Measurements from ENCODE around the gene PPP1R10. TPM values are rescaled to one million over a fixed set of nuclear protein-coding genes. Genes with fewer than 3 reads are reported as not detected.

Gene PPP1R10
- total RNA-seq, 1 donor from 2014 or later, result 69.1 TPM

DNA sequence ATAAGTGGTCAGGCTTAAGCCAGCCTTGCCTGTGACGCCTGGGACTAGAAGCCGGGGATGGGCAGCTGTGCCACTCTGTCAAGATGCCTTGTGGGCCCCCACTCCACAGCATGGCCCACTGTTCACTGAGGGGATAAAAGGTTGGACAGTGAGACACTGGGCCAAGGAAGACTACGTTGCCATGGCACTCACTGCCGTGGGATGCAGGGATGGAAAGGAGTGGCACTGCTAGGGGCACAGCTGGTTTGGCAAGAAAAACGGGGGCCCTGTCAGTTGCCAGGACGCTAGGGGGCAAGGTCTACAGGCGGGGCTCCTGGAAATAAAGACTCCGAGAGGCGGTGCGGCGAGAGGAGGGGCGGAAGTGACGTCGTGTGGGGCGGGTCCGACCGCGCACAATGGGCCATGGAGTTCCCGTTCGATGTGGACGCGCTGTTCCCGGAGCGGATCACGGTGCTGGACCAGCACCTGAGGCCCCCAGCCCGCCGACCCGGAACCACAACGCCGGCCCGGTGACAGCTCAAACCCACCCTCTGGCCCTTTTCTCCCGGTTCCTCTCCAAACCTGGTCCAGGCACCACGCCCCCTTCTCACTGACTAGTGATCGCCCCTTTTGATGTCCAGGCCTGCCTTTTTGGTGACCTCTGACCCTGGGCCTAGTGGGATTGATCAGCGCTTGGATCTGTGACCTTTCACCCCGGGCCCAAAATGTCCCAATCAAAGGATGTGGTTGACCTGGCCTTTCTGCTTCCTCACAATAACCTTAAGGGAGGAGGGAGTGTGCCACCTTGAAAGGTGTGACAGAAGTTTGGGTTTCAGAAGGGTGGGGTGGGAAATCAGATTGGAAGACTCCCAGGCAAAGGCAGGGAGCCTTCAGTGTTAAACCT, 9.7 kb upstream of the PPP1R10 start, which contains the start of gene ATAT1:
Gene ATAT1 (plus strand): TSS at position 391 of the 883 bp plus-strand sequence.
- FAIRE-seq (no peak), DNase-seq (ENCODE audit: low read depth) (peak; percentile 59)
- peaks cover 7% of the 10 kb centered on the region for H3K4me1 ChIP-seq (ENCODE audit: insufficient read depth, low read length)
- no peaks in the 10 kb centered on the region for H4K20me1 ChIP-seq (ENCODE audit: insufficient read depth, low read length)
- H3K4me3 ChIP-seq (ENCODE audit: insufficient read depth, low read depth, low read length), result peak within 1 kb of the TSS; percentile 79
- peak within 1 kb of the TSS; percentile 93 for H3K27ac Mint-ChIP-seq (ENCODE audit: unreplicated experiment)
- H3K4me1 Mint-ChIP-seq (ENCODE audit: low read depth, unreplicated experiment), result peaks cover 15% of the 10 kb centered on the region
- H3K27ac ChIP-seq (ENCODE audit: low read depth, low read length), result peak within 1 kb of the TSS; percentile 86
- no peaks in the 10 kb centered on the region for H3K9me3 ChIP-seq (ENCODE audit: insufficient read depth, low read depth, low read length)
- H3K79me2 ChIP-seq (ENCODE audit: insufficient read depth, low read length), result peaks cover 24% of the 10 kb centered on the region
- TF ChIP-seq, protein P1, sequence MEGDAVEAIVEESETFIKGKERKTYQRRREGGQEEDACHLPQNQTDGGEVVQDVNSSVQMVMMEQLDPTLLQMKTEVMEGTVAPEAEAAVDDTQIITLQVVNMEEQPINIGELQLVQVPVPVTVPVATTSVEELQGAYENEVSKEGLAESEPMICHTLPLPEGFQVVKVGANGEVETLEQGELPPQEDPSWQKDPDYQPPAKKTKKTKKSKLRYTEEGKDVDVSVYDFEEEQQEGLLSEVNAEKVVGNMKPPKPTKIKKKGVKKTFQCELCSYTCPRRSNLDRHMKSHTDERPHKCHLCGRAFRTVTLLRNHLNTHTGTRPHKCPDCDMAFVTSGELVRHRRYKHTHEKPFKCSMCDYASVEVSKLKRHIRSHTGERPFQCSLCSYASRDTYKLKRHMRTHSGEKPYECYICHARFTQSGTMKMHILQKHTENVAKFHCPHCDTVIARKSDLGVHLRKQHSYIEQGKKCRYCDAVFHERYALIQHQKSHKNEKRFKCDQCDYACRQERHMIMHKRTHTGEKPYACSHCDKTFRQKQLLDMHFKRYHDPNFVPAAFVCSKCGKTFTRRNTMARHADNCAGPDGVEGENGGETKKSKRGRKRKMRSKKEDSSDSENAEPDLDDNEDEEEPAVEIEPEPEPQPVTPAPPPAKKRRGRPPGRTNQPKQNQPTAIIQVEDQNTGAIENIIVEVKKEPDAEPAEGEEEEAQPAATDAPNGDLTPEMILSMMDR (IDR thresholded peaks at IDR 0.05; ENCODE audit: insufficient read depth, low read depth, low read length), result peak; percentile 30
- TF ChIP-seq EZH2 (IDR thresholded peaks at IDR 0.05; ENCODE audit: insufficient read depth, low read length), result no peak
- H3K4me3 Mint-ChIP-seq (ENCODE audit: unreplicated experiment), result peak within 1 kb of the TSS; percentile 92
- peak within 1 kb of the TSS; percentile 92 for H3K9ac ChIP-seq (ENCODE audit: low read length)
- no peaks in the 10 kb centered on the region for H3K9me3 Mint-ChIP-seq (ENCODE audit: unreplicated experiment)
- peaks cover 18% of the 10 kb centered on the region for H3K36me3 Mint-ChIP-seq (ENCODE audit: low read depth, unreplicated experiment)
- H3K36me3 ChIP-seq (ENCODE audit: insufficient read depth, low read length), result peaks cover 29% of the 10 kb centered on the region
- H2AFZ ChIP-seq (ENCODE audit: low read depth, low read length), result peak within 1 kb of the TSS; percentile 95
- no peaks in the 10 kb centered on the region for H3K27me3 ChIP-seq (ENCODE audit: insufficient read depth, low read length)
- peak within 1 kb of the TSS; percentile 93 for H3K4me2 ChIP-seq (ENCODE audit: low read length)
- H3K27me3 Mint-ChIP-seq (ENCODE audit: low read depth, unreplicated experiment), result no peaks in the 10 kb centered on the region

- Mint-ChIP-seq H3K27me3 (ENCODE audit: low read depth, unreplicated experiment) (no peaks in the 10 kb centered on the region), H3K4me3 (ENCODE audit: unreplicated experiment) (peak overlapping the region; percentile 4), H3K27ac (ENCODE audit: unreplicated experiment) (no peak overlapping the region), H3K36me3 (ENCODE audit: low read depth, unreplicated experiment) (peaks cover 14% of the 10 kb centered on the region), H3K9me3 (ENCODE audit: unreplicated experiment) (no peaks in the 10 kb centered on the region), H3K4me1 (ENCODE audit: low read depth, unreplicated experiment) (peaks cover 9% of the 10 kb centered on the region)
- H3K9me3 ChIP-seq (ENCODE audit: insufficient read depth, low read depth, low read length), result no peaks in the 10 kb centered on the region
- no peak overlapping the region for H3K27ac ChIP-seq (ENCODE audit: low read depth, low read length)
- peaks cover 24% of the 10 kb centered on the region for H3K36me3 ChIP-seq (ENCODE audit: insufficient read depth, low read length)
- H3K4me2 ChIP-seq (ENCODE audit: low read length), result no peak overlapping the region
- no peak overlapping the region for H3K9ac ChIP-seq (ENCODE audit: low read length)
- H3K79me2 ChIP-seq (ENCODE audit: insufficient read depth, low read length), result peaks cover 24% of the 10 kb centered on the region
- H3K27me3 ChIP-seq (ENCODE audit: insufficient read depth, low read length), result no peaks in the 10 kb centered on the region
- FAIRE-seq, result no peak
- DNase-seq (ENCODE audit: low read depth), result no peak
- H2AFZ ChIP-seq (ENCODE audit: low read depth, low read length), result no peak overlapping the region
- peaks cover 5% of the 10 kb centered on the region for H3K4me1 ChIP-seq (ENCODE audit: insufficient read depth, low read length)
- no peaks in the 10 kb centered on the region for H4K20me1 ChIP-seq (ENCODE audit: insufficient read depth, low read length)
- TF ChIP-seq EZH2 (IDR thresholded peaks at IDR 0.05; ENCODE audit: insufficient read depth, low read length), result no peak
- TF ChIP-seq, protein P1 (IDR thresholded peaks at IDR 0.05; ENCODE audit: insufficient read depth, low read depth, low read length), result no peak
- no peak overlapping the region for H3K4me3 ChIP-seq (ENCODE audit: insufficient read depth, low read depth, low read length)
Measured at GRCh38 chr6:30625511-30625910, 8.5 kb upstream of the PPP1R10 start.

- H3K27me3 Mint-ChIP-seq (ENCODE audit: low read depth, unreplicated experiment), result no peaks in the 10 kb centered on the region
- peaks cover 40% of the 10 kb centered on the region for H3K79me2 ChIP-seq (ENCODE audit: insufficient read depth, low read length)
- no peak overlapping the region for H3K4me3 ChIP-seq (ENCODE audit: insufficient read depth, low read depth, low read length)
- H3K4me1 Mint-ChIP-seq (ENCODE audit: low read depth, unreplicated experiment), result peaks cover 12% of the 10 kb centered on the region
- FAIRE-seq (no peak), DNase-seq (ENCODE audit: low read depth) (no peak)
- no peak overlapping the region for H3K9ac ChIP-seq (ENCODE audit: low read length)
- peak overlapping the region; percentile 41 for H3K27ac Mint-ChIP-seq (ENCODE audit: unreplicated experiment)
- H3K27ac ChIP-seq (ENCODE audit: low read depth, low read length), result no peak overlapping the region
- peaks cover 20% of the 10 kb centered on the region for H3K36me3 Mint-ChIP-seq (ENCODE audit: low read depth, unreplicated experiment)
- H3K9me3 ChIP-seq (ENCODE audit: insufficient read depth, low read depth, low read length), result no peaks in the 10 kb centered on the region
- peaks cover 3% of the 10 kb centered on the region for H3K9me3 Mint-ChIP-seq (ENCODE audit: unreplicated experiment)
- H3K36me3 ChIP-seq (ENCODE audit: insufficient read depth, low read length), result peaks cover 20% of the 10 kb centered on the region
- peak overlapping the region; percentile 99 for H3K4me3 Mint-ChIP-seq (ENCODE audit: unreplicated experiment)
- no peak overlapping the region for H3K4me2 ChIP-seq (ENCODE audit: low read length)
- no peak overlapping the region for H2AFZ ChIP-seq (ENCODE audit: low read depth, low read length)
- H3K27me3 ChIP-seq (ENCODE audit: insufficient read depth, low read length), result no peaks in the 10 kb centered on the region
- peaks cover 10% of the 10 kb centered on the region for H3K4me1 ChIP-seq (ENCODE audit: insufficient read depth, low read length)
- H4K20me1 ChIP-seq (ENCODE audit: insufficient read depth, low read length), result peaks cover 13% of the 10 kb centered on the region
- TF ChIP-seq, protein P1 (IDR thresholded peaks at IDR 0.05; ENCODE audit: insufficient read depth, low read depth, low read length), result no peak
- no peak for TF ChIP-seq EZH2 (IDR thresholded peaks at IDR 0.05; ENCODE audit: insufficient read depth, low read length)
Measured at GRCh38 chr6:30619561-30619960, 2.5 kb upstream of the PPP1R10 start.

Data from astrocyte (in vitro differentiated cells and primary cell).